ENCODE data around the gene DHX15. TPM values are rescaled to one million over a fixed set of nuclear protein-coding genes. Genes with fewer than 3 reads are reported as not detected.
A peak's percentile ranks its signal among the peaks of the same experiment; 100 is the strongest.

The DHX15 gene
- total RNA-seq, 6 experiments from 2014 or later: 98.9 to 117 (median 110) TPM

- DNase-seq: no peak
- TF ChIP-seq CTCF (IDR thresholded peaks at IDR 0.05): no peak
- Mint-ChIP-seq H3K4me3 (no peak overlapping the region), H3K27me3 (ENCODE audit: insufficient read depth) (peaks cover 24% of the 10 kb centered on the region), H3K27ac (no peak overlapping the region), H3K36me3 (ENCODE audit: low read depth) (peaks cover 4% of the 10 kb centered on the region; the same call in 1 of the 2 replicates), H3K4me1 (ENCODE audit: low read depth) (no peaks in the 10 kb centered on the region), H3K9me3 (0 out of 2 replicates have a peak, but pooled peaks cover 4% of the 10 kb centered on the region)
These were observed 87.8 kb downstream of the DHX15 start for GRCh38 chr4:24496597-24496996.

- Mint-ChIP-seq H3K9me3 (0 out of 2 replicates have a peak, but pooled peaks cover 4% of the 10 kb centered on the region), H3K27me3 (ENCODE audit: insufficient read depth) (peaks cover 19% of the 10 kb centered on the region), H3K36me3 (ENCODE audit: low read depth) (peaks cover 4% of the 10 kb centered on the region; the same call in 1 of the 2 replicates), H3K4me1 (ENCODE audit: low read depth) (no peaks in the 10 kb centered on the region), H3K4me3 (no peak overlapping the region), H3K27ac (no peak overlapping the region)
- no peak for DNase-seq
- TF ChIP-seq CTCF (IDR thresholded peaks at IDR 0.05): no peak
These were observed 89.0 kb downstream of the DHX15 start for GRCh38 chr4:24495388-24495787.

- H3K4me3 Mint-ChIP-seq: no peak overlapping the region
- no peak for TF ChIP-seq CTCF (IDR thresholded peaks at IDR 0.05)
- H3K27me3 Mint-ChIP-seq (ENCODE audit: insufficient read depth): peaks cover 24% of the 10 kb centered on the region
- peaks cover 4% of the 10 kb centered on the region; the same call in 1 of the 2 replicates for H3K36me3 Mint-ChIP-seq (ENCODE audit: low read depth)
- 0 out of 2 replicates have a peak, but pooled peaks cover 4% of the 10 kb centered on the region for H3K9me3 Mint-ChIP-seq
- no peak for DNase-seq
- no peaks in the 10 kb centered on the region for H3K4me1 Mint-ChIP-seq (ENCODE audit: low read depth)
- H3K27ac Mint-ChIP-seq: no peak overlapping the region
These were observed 94.5 kb downstream of the DHX15 start for GRCh38 chr4:24489870-24490269.

GRCh38 chr4:24488399-24489164 lies 95.8 kb downstream of the DHX15 start:
- Mint-ChIP-seq H3K27ac (no peak overlapping the region), H3K4me3 (no peak overlapping the region), H3K36me3 (ENCODE audit: low read depth) (peaks cover 4% of the 10 kb centered on the region; the same call in 1 of the 2 replicates), H3K27me3 (ENCODE audit: insufficient read depth) (peaks cover 15% of the 10 kb centered on the region), H3K9me3 (0 out of 2 replicates have a peak, but pooled peaks cover 4% of the 10 kb centered on the region), H3K4me1 (ENCODE audit: low read depth) (no peaks in the 10 kb centered on the region)
- peak; percentile 96 for TF ChIP-seq CTCF (IDR thresholded peaks at IDR 0.05)
- DNase-seq: peak; percentile 46

- Mint-ChIP-seq H3K27me3 (ENCODE audit: insufficient read depth) (peaks cover 13% of the 10 kb centered on the region), H3K4me3 (no peak overlapping the region), H3K27ac (no peak overlapping the region), H3K36me3 (ENCODE audit: low read depth) (no peaks in the 10 kb centered on the region), H3K4me1 (ENCODE audit: low read depth) (0 out of 2 replicates have a peak, but pooled peaks cover 3% of the 10 kb centered on the region), H3K9me3 (no peaks in the 10 kb centered on the region)
- TF ChIP-seq CTCF (IDR thresholded peaks at IDR 0.05): no peak
- no peak for DNase-seq
These were observed 101.5 kb downstream of the DHX15 start for GRCh38 chr4:24482871-24483270.

All from HFFc6 (cell line).